Urinary bladder (tissue), 4 donors: ENCODE measurements around the gene NINJ1. TPM values are rescaled to one million over a fixed set of nuclear protein-coding genes. Genes with fewer than 3 reads are reported as not detected.
A peak's percentile ranks its signal among the peaks of the same experiment; 100 is the strongest.

Experiments
- DNase-seq: peaks from one replicate; pipeline ENCODE4 v3.0.0-alpha.2; 2015; ENCODE audit errors: extremely low spot score
- H3K27ac ChIP-seq: one replicate; pipeline ENCODE4 v1.5.1; 2013; ENCODE audit warnings: low read depth, mild to moderate bottlenecking, moderate library complexity
- H3K36me3 ChIP-seq: one replicate; pipeline ENCODE4 v1.6.1; 2013; ENCODE audit warnings: mild to moderate bottlenecking, moderate library complexity; ENCODE audit not compliant: insufficient read depth
- H3K4me1 ChIP-seq: one replicate; pipeline ENCODE4 v1.6.1; 2013; ENCODE audit warnings: mild to moderate bottlenecking, moderate library complexity; ENCODE audit not compliant: insufficient read depth
- H3K4me3 ChIP-seq: one replicate; pipeline ENCODE4 v1.5.1; 2013; ENCODE audit warnings: low read depth, low read length
- WGBS: extraction: QIAGEN DNeasy Blood & Tissue Kit; methylation state at CpG from one replicate; pipeline ENCODE4 v1.1.7; 2013; 5-methylcytosine and 5-hydroxymethylcytosine counted together
- polyA plus RNA-seq: library from polyadenylated mRNA; stranded (reverse); fragments of 200-250 nt; gene quantifications from one replicate; pipeline ENCODE4 v1.2.3, GENCODE V29; 2013
- total RNA-seq: library from RNA; depleted of rRNA; stranded (reverse); fragments of >200 nt; gene quantifications from one replicate; pipeline ENCODE4 v1.2.3, GENCODE V29; 2014
- donor health status: healthy with polysubstance abuse.
- donor health status: healthy.

The NINJ1 gene
- total and polyA plus RNA-seq, 2 donors, result 13.2 to 48.2 TPM

DNA sequence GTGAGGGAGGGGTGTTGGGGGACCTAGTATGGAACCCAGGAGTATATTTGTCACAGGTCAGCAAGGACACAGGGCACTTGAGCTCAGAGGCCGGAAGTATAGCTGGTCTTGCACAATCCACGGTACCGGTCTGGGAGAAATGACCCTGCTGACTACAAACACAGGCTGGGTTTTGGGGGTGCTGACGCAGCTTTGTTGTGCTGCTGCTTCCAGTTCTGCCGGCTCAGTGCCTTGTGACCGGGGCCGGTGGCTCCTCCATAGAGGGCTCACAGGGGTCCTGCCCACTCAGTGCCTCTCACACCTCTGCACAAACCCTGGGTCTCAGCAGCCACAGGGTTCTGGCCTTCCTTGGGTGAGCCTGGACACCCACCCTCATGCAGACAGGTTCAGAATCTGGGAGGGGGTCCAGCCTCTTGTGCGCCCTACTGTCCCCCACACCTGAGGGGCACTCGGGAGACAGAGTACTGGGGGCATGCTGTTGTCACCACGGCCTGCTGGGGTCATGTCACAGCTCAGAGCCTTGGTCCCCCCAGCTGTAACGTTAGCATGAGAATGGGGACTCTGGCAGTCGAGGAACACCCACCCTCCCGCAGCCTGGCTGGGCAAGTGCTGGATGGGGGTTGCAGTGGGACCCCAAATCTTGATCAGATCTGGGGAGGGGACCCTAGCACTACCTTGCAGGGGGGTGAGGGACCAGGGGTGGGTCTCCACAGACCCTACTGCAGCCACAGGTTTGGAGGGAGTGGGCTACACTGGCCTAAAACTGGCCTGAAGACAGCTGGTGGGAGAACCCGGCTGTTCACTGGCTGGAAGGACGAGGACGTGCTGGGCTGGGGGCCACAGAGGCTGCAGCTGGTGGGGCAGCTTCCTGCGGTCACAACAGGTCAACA is 17.7 kb downstream of the NINJ1 start:
- Histone ChIP-seq H3K4me3 (no peak overlapping the region), H3K4me1 (peaks cover 1% of the 10 kb centered on the region), H3K27ac (peak overlapping the region; percentile 82), H3K36me3 (peaks cover 2% of the 10 kb centered on the region)
- DNase-seq, result no peak
- WGBS, result 68% methylated on average over 17 of the region's 17 CpGs

DNA sequence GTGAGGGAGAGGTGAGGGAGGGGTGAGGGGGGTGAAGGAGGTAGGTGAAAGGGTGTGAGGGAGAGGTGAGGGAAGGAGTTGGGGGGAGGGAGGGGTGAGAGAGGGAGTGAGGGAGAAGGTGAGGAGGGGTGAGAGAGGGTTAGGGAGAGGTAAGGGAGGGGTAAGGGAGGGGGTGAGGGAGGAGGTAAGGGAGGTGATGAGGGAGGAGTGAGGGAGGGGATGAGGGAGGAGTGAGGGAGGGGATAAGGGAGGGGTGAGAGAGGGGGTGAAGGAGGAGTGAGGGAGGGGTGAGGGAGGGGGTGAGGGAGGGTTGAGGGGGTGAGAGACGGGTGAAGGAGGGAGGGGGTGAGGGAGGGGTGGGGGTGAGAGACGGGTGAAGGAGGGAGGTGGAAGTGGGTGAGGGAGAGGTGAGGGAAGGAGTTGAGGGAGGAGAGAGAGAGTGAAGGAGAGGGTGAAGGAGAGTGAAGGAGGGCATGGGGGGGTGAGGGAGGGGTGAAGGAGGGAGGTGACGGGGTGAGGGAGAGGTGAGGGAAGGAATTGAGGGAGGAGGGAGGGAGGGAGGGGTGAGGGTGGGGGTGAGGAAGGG is 18.5 kb downstream of the NINJ1 start:
- Histone ChIP-seq H3K36me3 (peaks cover 2% of the 10 kb centered on the region), H3K4me1 (peaks cover 1% of the 10 kb centered on the region), H3K4me3 (no peak overlapping the region), H3K27ac (no peak overlapping the region)
- 26% methylated on average over 3 of the region's 3 CpGs for WGBS
- DNase-seq, result no peak

GRCh38 chr9:93114984-93115335 is 19.1 kb downstream of the NINJ1 start:
- DNase-seq, result no peak
- 83% methylated on average over 5 of the region's 5 CpGs for WGBS
- H3K4me1 ChIP-seq, result no peaks in the 10 kb centered on the region
- H3K4me3 ChIP-seq, result no peak overlapping the region
- H3K36me3 ChIP-seq, result peaks cover 2% of the 10 kb centered on the region
- no peak overlapping the region for H3K27ac ChIP-seq

DNA sequence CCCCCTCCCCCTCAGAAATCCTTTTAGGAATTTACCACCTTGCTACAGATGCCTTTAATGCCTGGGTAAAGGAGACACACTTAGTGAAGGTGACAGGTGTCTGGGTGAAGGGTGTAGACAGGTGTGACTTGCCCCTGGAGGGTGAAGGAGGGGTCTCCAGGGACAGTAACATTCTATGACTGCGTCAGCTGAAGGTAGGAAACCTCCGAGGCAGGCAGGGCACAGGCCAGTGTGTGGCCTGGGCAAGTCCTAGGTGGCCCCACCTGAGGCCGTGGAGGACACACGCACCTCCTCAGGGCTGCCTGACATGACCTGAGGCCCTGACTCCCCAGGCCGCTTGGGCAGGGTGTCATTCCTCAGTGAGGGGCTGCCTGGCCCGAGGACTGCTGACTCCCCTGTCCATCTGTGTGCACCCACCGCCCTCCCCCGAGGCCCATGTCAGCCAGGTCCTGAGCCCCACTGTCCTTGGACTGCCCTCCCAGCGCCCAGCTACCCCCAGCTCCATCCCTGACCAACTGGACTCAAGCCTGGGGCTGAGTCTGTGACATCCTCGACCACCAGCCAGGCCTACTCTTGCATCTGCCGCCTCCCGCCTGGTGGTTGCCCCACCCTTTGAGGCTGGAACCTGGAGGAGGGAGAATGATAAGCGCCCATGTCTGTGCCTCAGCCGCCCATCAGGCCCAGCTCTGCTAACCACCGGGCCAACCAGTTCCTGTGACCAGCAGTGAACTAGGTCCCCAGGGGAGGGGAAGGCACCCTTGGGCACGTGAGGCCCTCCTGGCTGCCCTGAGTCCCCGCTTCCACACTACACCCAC is 19.7 kb downstream of the NINJ1 start:
- Histone ChIP-seq H3K4me1 (no peaks in the 10 kb centered on the region), H3K27ac (no peak overlapping the region), H3K36me3 (peaks cover 2% of the 10 kb centered on the region), H3K4me3 (no peak overlapping the region)
- WGBS, result 81% methylated on average over 17 of the region's 17 CpGs
- DNase-seq, result no peak

GRCh38 chr9:93112864-93113389 is 21.1 kb downstream of the NINJ1 start:
- no peak for DNase-seq
- Histone ChIP-seq H3K27ac (no peak overlapping the region), H3K4me3 (no peak overlapping the region), H3K36me3 (peaks cover 2% of the 10 kb centered on the region), H3K4me1 (no peaks in the 10 kb centered on the region)
- 91% methylated on average over 13 of the region's 13 CpGs for WGBS

- DNase-seq, result no peak
- Histone ChIP-seq H3K36me3 (peaks cover 2% of the 10 kb centered on the region), H3K4me3 (no peak overlapping the region), H3K4me1 (no peaks in the 10 kb centered on the region), H3K27ac (no peak overlapping the region)
- WGBS, result 90% methylated on average over 15 of the region's 15 CpGs
Observed at GRCh38 chr9:93112116-93112863, 21.8 kb downstream of the NINJ1 start.

DNA sequence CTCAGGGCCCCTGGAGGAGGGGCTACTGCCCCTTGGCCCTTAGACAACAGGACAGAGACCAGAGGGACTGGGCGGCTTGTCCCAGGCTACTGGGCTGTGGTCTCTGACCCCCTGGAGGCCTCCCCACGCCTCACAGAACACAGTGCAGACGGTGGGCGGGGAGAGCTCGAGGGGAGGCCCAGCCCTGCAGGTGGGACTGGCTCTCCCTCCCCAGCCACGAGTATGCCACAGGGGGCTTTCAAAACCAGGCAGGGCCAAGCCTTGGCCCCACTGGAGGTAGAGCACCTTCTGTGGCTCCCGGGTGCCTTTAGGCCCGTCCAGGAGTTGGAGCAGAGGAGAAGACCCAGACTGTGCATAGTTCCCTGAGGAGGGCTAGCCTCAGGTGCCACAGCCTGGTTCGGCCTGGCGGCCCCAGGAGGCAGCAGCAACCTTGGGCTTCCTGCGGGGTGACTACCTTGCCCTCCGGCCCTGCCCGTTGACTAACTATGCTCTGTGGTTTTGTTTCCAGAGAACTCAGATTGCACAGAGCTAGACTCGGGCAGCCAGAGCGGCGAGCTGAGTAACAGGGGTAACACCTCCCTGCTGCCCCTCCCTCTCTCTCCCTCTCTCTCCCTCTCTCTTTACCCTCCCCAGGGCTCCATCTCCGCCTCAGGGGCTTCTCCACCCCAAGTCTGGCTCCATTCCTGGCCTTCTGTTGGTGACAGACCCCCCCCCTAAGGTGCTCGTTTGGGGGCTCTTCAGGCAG is 22.5 kb downstream of the NINJ1 start:
- no peak overlapping the region for H3K4me3 ChIP-seq
- no peak overlapping the region for H3K27ac ChIP-seq
- H3K36me3 ChIP-seq, result peaks cover 2% of the 10 kb centered on the region
- 89% methylated on average over 18 of the region's 18 CpGs for WGBS
- no peaks in the 10 kb centered on the region for H3K4me1 ChIP-seq
- DNase-seq, result no peak

- Histone ChIP-seq H3K27ac (no peak overlapping the region), H3K36me3 (peaks cover 2% of the 10 kb centered on the region), H3K4me1 (no peaks in the 10 kb centered on the region), H3K4me3 (no peak overlapping the region)
- DNase-seq, result no peak
- WGBS, result 88% methylated on average over 11 of the region's 11 CpGs
Observed at GRCh38 chr9:93111001-93111370, 23.1 kb downstream of the NINJ1 start.

DNA sequence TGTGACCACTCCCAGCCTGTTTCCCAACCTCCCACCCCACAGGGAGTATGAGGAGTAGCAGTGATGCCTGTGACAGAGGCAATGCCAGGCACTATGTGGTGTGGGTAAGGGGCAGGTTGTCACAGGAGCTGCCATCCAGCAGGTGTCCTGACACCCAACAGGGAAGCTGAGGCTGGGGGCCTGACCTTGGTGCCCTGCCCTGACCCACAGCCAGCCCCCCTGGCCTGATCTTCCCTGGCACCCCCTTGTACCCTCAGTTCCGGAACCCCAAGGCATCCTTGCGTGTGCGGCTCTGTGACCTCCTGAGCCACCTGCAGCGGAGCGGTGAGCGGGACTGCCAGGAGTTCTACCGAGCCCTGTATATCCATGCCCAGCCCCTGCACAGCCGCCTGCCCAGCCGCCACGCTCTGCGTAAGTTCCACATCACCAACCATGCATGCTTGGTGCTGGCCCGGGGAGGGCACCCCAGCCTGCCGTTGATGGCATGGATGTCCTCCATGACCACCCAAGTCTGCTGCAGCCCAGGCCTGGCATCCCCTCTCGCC is 23.7 kb downstream of the NINJ1 start:
- no peak for DNase-seq
- Histone ChIP-seq H3K27ac (no peak overlapping the region), H3K4me3 (no peak overlapping the region), H3K36me3 (peaks cover 2% of the 10 kb centered on the region), H3K4me1 (no peaks in the 10 kb centered on the region)
- 97% methylated on average over 14 of the region's 14 CpGs for WGBS

DNA sequence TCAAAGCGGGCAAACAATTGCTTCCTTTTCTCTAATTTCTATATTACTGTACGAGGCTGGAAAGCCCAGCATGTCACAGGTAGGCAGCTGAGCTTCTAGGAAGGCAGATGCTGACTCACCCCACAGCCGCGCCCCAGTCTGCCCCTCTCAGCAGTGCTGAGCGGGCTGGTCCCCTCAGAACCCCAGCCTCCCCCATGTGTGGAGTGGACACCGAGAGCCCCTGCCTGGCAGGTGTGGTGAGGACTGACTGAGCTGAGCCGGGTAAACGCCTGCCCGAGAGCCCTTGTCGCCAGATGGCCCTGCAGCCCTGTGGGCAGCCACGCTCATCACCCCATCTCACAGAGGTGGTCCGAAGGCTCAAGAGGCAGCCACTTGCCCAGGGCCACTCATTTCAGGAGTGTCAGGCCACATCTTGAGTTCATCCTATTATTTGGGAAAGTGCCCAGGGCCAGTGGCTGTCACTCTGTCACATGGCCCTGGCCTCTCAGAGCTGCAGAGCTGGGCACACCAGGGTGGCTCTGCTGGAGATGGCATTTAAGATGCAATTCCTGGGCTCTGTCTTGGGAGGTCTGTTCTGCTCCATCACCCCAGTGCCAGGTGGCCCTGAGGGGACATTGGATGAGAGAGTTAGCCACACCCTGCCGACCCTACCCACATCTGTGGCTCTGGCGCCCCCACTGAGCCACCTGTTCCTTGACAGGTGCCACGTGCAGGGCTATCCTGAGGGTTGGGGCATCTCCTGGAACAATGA is 25.6 kb downstream of the NINJ1 start:
- no peaks in the 10 kb centered on the region for H3K4me1 ChIP-seq
- no peak overlapping the region for H3K4me3 ChIP-seq
- WGBS, result 88% methylated on average over 15 of the region's 15 CpGs
- no peak overlapping the region for H3K27ac ChIP-seq
- peaks cover 2% of the 10 kb centered on the region for H3K36me3 ChIP-seq
- DNase-seq, result no peak

- H3K36me3 ChIP-seq, result peaks cover 2% of the 10 kb centered on the region
- no peak for DNase-seq
- no peak overlapping the region for H3K27ac ChIP-seq
- WGBS, result 95% methylated on average over 6 of the region's 6 CpGs
- H3K4me1 ChIP-seq, result no peaks in the 10 kb centered on the region
- no peak overlapping the region for H3K4me3 ChIP-seq
Observed at GRCh38 chr9:93107825-93108161, 26.3 kb downstream of the NINJ1 start.
